Measurements from ENCODE around the gene CCDC121.
A peak's percentile ranks its signal among the peaks of the same experiment; 100 is the strongest.
"Not testable (repeated sequence)": the region's sequence is repeated elsewhere in the genome, so short reads cannot be mapped to it uniquely, and the experiment has no call there.

Gene CCDC121

GRCh38 chr2:27638037-27638637 is 9.3 kb upstream of the CCDC121 start:
- DNase-seq (ENCODE audit: low read depth, low spot score): no peak
- Histone ChIP-seq H3K27me3 (ENCODE audit: control insufficient read depth, insufficient read depth, low read length) (no peaks in the 10 kb centered on the region), H3K4me1 (ENCODE audit: control insufficient read depth, insufficient read depth, low read length) (no peaks in the 10 kb centered on the region), H3K36me3 (ENCODE audit: control insufficient read depth, insufficient read depth, low read length) (peaks cover 5% of the 10 kb centered on the region; the same call in 1 of the 2 replicates), H3K4me3 (ENCODE audit: low read length) (no peak overlapping the region), H3K9me3 (ENCODE audit: control insufficient read depth, insufficient read depth, low read length) (no peaks in the 10 kb centered on the region), H3K27ac (ENCODE audit: low read length) (no peak overlapping the region)
- no CpG with 5 or more reads among the region's 3 CpGs for WGBS (ENCODE audit: insufficient coverage, insufficient read length)

GRCh38 chr2:27636766-27637165 is 8.0 kb upstream of the CCDC121 start:
- Histone ChIP-seq H3K36me3 (ENCODE audit: control insufficient read depth, insufficient read depth, low read length) (peaks cover 5% of the 10 kb centered on the region; the same call in 1 of the 2 replicates), H3K9me3 (ENCODE audit: control insufficient read depth, insufficient read depth, low read length) (no peaks in the 10 kb centered on the region), H3K4me1 (ENCODE audit: control insufficient read depth, insufficient read depth, low read length) (no peaks in the 10 kb centered on the region), H3K27me3 (ENCODE audit: control insufficient read depth, insufficient read depth, low read length) (no peaks in the 10 kb centered on the region), H3K27ac (ENCODE audit: low read length) (no peak overlapping the region), H3K4me3 (ENCODE audit: low read length) (no peak overlapping the region)
- no CpG with 5 or more reads among the region's 5 CpGs for WGBS (ENCODE audit: insufficient coverage, insufficient read length)
- DNase-seq (ENCODE audit: low read depth, low spot score): no peak

- no peaks in the 10 kb centered on the region; the same call in 1 of the 2 replicates for H3K36me3 ChIP-seq (ENCODE audit: control insufficient read depth, insufficient read depth, low read length)
- no peak for DNase-seq (ENCODE audit: low read depth, low spot score)
- H3K4me1 ChIP-seq (ENCODE audit: control insufficient read depth, insufficient read depth, low read length): no peaks in the 10 kb centered on the region
- no peak overlapping the region for H3K4me3 ChIP-seq (ENCODE audit: low read length)
- no CpG with 5 or more reads among the region's 2 CpGs for WGBS (ENCODE audit: insufficient coverage, insufficient read length)
- H3K27ac ChIP-seq (ENCODE audit: low read length): no peak overlapping the region
- H3K9me3 ChIP-seq (ENCODE audit: control insufficient read depth, insufficient read depth, low read length): no peaks in the 10 kb centered on the region
- H3K27me3 ChIP-seq (ENCODE audit: control insufficient read depth, insufficient read depth, low read length): no peaks in the 10 kb centered on the region
These were observed 5.5 kb upstream of the CCDC121 start for GRCh38 chr2:27634291-27634690.

- not testable (repeated sequence) for H3K4me3 ChIP-seq (ENCODE audit: low read length); H3K36me3 ChIP-seq (ENCODE audit: control insufficient read depth, insufficient read depth, low read length)
- WGBS (ENCODE audit: insufficient coverage, insufficient read length): no CpG with 5 or more reads among the region's 2 CpGs
These were observed 1.4 kb upstream of the CCDC121 start for GRCh38 chr2:27630257-27630656.

GRCh38 chr2:27627963-27628766 is 647 bp downstream of the CCDC121 start:
- Histone ChIP-seq H3K9me3 (ENCODE audit: control insufficient read depth, insufficient read depth, low read length) (no peaks in the 10 kb centered on the region), H3K27ac (ENCODE audit: low read length) (no peak overlapping the region), H3K4me3 (ENCODE audit: low read length) (peak overlapping the region; percentile 93), H3K27me3 (ENCODE audit: control insufficient read depth, insufficient read depth, low read length) (no peaks in the 10 kb centered on the region), H3K36me3 (ENCODE audit: control insufficient read depth, insufficient read depth, low read length) (no peaks in the 10 kb centered on the region; the same call in 1 of the 2 replicates), H3K4me1 (ENCODE audit: control insufficient read depth, insufficient read depth, low read length) (no peaks in the 10 kb centered on the region; the same call in 1 of the 2 replicates)
- WGBS (ENCODE audit: insufficient coverage, insufficient read length): no CpG with 5 or more reads among the region's 21 CpGs
- DNase-seq (ENCODE audit: low read depth, low spot score): no peak

More at GRCh38 chr2:27630257-27630656, 1.4 kb upstream of the CCDC121 start:
- not testable (repeated sequence) for H3K27ac ChIP-seq (ENCODE audit: low read length); H3K4me1 ChIP-seq (ENCODE audit: control insufficient read depth, insufficient read depth, low read length); H3K27me3 ChIP-seq (ENCODE audit: control insufficient read depth, insufficient read depth, low read length); DNase-seq (ENCODE audit: low read depth, low spot score); H3K9me3 ChIP-seq (ENCODE audit: control insufficient read depth, insufficient read depth, low read length)

GRCh38 chr2:27626921-27627320 is 1.9 kb downstream of the CCDC121 start:
- H3K4me1 ChIP-seq (ENCODE audit: control insufficient read depth, insufficient read depth, low read length); H3K36me3 ChIP-seq (ENCODE audit: control insufficient read depth, insufficient read depth, low read length); H3K27ac ChIP-seq (ENCODE audit: low read length); H3K9me3 ChIP-seq (ENCODE audit: control insufficient read depth, insufficient read depth, low read length); H3K27me3 ChIP-seq (ENCODE audit: control insufficient read depth, insufficient read depth, low read length); H3K4me3 ChIP-seq (ENCODE audit: low read length); DNase-seq (ENCODE audit: low read depth, low spot score): not testable (repeated sequence)
- no CpG with 5 or more reads among the region's 3 CpGs for WGBS (ENCODE audit: insufficient coverage, insufficient read length)

- H3K27ac ChIP-seq (ENCODE audit: low read length); DNase-seq (ENCODE audit: low read depth, low spot score); H3K4me1 ChIP-seq (ENCODE audit: control insufficient read depth, insufficient read depth, low read length); H3K4me3 ChIP-seq (ENCODE audit: low read length); H3K27me3 ChIP-seq (ENCODE audit: control insufficient read depth, insufficient read depth, low read length); H3K9me3 ChIP-seq (ENCODE audit: control insufficient read depth, insufficient read depth, low read length); H3K36me3 ChIP-seq (ENCODE audit: control insufficient read depth, insufficient read depth, low read length): not testable (repeated sequence)
- no CpG with 5 or more reads among the region's 1 CpG for WGBS (ENCODE audit: insufficient coverage, insufficient read length)
These were observed 2.5 kb downstream of the CCDC121 start for GRCh38 chr2:27626323-27626722.

- no peaks in the 10 kb centered on the region; the same call in 1 of the 2 replicates for H3K36me3 ChIP-seq (ENCODE audit: control insufficient read depth, insufficient read depth, low read length)
- H3K27ac ChIP-seq (ENCODE audit: low read length): no peak overlapping the region
- H3K27me3 ChIP-seq (ENCODE audit: control insufficient read depth, insufficient read depth, low read length): no peaks in the 10 kb centered on the region
- H3K4me3 ChIP-seq (ENCODE audit: low read length): no peak overlapping the region
- no peak for DNase-seq (ENCODE audit: low read depth, low spot score)
- no peaks in the 10 kb centered on the region for H3K9me3 ChIP-seq (ENCODE audit: control insufficient read depth, insufficient read depth, low read length)
- no peaks in the 10 kb centered on the region; the same call in 1 of the 2 replicates for H3K4me1 ChIP-seq (ENCODE audit: control insufficient read depth, insufficient read depth, low read length)
These were observed 3.9 kb downstream of the CCDC121 start for GRCh38 chr2:27624943-27625342.

- Histone ChIP-seq H3K36me3 (ENCODE audit: control insufficient read depth, insufficient read depth, low read length) (no peaks in the 10 kb centered on the region; the same call in 1 of the 2 replicates), H3K4me1 (ENCODE audit: control insufficient read depth, insufficient read depth, low read length) (no peaks in the 10 kb centered on the region; the same call in 1 of the 2 replicates)
- WGBS (ENCODE audit: insufficient coverage, insufficient read length): no CpG with 5 or more reads among the region's 3 CpGs
These were observed 5.9 kb downstream of the CCDC121 start for GRCh38 chr2:27622921-27623384.

GRCh38 chr2:27621524-27621923 is 7.3 kb downstream of the CCDC121 start:
- no peaks in the 10 kb centered on the region for H3K27me3 ChIP-seq (ENCODE audit: control insufficient read depth, insufficient read depth, low read length)
- H3K27ac ChIP-seq (ENCODE audit: low read length): no peak overlapping the region
- WGBS (ENCODE audit: insufficient coverage, insufficient read length): no CpG with 5 or more reads among the region's 1 CpG
- no peaks in the 10 kb centered on the region for H3K4me1 ChIP-seq (ENCODE audit: control insufficient read depth, insufficient read depth, low read length)
- no peak overlapping the region for H3K4me3 ChIP-seq (ENCODE audit: low read length)
- peaks cover 10% of the 10 kb centered on the region; the same call in 1 of the 2 replicates for H3K36me3 ChIP-seq (ENCODE audit: control insufficient read depth, insufficient read depth, low read length)
- DNase-seq (ENCODE audit: low read depth, low spot score): no peak
- H3K9me3 ChIP-seq (ENCODE audit: control insufficient read depth, insufficient read depth, low read length): no peaks in the 10 kb centered on the region

More at GRCh38 chr2:27622921-27623384, 5.9 kb downstream of the CCDC121 start:
- H3K27me3 ChIP-seq (ENCODE audit: control insufficient read depth, insufficient read depth, low read length): no peaks in the 10 kb centered on the region
- peak; percentile 31 for DNase-seq (ENCODE audit: low read depth, low spot score)
- no peak overlapping the region for H3K27ac ChIP-seq (ENCODE audit: low read length)
- H3K9me3 ChIP-seq (ENCODE audit: control insufficient read depth, insufficient read depth, low read length): no peaks in the 10 kb centered on the region
- H3K4me3 ChIP-seq (ENCODE audit: low read length): no peak overlapping the region
